IPS-NIHi7 (cell line): Measurements from ENCODE around the gene TNFSF10.

Experiments
- DNase-seq: peaks from one replicate; pipeline ENCODE4 v3.0.0; 2012; ENCODE audit warnings: mixed read lengths; ENCODE audit errors: extremely low spot score

Gene TNFSF10

GRCh38 chr3:172517859-172518466, 5.3 kb downstream of the TNFSF10 start:
- DNase-seq = no peak

DNA sequence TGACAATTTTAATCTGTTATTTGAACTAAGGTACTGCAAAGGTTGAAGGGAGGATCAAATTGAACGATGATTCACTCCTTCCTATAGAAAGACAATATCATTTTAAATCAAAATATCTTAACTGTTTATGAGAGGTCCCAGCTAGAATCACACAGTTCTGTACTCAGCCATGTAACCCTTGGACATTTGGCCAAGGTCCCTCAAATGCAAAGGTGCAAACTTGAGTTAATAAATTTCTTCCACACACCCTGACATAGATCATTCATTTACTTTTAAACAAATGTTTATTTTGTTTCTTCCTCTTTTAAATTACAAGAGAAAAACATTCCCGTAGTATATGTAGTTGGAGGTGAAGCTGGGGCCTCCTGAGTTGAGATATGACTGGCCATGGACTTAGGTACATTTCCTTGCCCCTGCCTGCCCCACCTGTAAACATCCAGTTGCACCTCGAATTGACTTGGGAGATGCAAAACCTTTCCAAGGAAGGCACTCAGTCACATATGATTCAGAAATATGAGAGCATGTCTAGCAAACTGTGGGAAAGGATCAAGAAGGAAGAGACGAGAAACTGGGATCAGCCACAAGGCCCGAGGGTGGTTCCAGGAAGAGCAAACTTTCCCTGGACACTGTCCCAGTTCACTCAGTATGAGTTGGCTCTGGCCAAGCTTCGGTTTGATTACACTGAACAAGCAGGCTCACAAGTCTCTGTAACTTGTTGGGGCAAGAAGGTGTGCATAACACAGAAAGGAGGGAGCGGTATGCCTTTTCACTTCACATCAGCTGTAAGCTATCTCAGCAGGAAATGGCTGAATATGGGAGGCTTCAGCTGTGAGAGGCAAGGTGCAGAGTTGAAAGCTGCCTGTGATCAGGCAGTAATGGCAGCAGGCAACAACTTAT, 6.7 kb downstream of the TNFSF10 start:
- no peak for DNase-seq

DNA sequence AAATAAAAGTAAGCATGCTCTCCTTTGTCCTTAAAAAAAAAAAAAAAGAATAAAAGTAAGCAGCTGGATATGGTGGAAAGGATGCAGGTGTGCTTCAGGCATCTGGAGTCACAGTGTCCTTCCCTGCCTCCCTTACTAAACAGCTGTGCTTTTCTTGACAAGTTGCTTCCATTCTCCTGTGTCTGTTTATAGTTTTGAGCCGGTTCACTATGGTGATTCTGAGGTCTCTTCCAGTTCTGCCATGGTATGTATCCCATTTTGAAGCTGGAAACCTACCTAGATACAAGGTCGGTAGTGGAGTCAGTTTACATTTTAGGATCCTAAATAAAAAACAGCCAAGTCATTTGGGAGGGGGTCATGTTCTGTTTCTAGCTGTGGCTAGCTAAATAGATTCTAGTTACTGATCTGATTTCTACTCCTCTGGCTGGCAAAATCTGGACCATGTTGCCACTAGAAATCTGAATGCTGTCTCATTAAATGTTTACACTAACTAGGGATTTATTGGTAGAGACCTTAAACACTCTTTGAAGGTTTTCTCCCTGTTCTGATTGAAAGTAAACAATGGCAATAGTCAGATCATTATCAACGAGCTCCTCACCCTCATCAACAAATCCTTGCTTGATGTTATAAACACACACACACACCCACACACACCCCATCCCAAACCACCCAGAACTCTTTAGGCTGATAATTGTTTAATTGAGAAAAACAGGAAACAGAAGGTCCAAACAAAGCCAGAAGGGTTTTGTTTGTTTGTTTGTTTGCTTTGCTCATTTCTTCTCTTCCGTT, 7.9 kb downstream of the TNFSF10 start:
- DNase-seq = no peak

DNA sequence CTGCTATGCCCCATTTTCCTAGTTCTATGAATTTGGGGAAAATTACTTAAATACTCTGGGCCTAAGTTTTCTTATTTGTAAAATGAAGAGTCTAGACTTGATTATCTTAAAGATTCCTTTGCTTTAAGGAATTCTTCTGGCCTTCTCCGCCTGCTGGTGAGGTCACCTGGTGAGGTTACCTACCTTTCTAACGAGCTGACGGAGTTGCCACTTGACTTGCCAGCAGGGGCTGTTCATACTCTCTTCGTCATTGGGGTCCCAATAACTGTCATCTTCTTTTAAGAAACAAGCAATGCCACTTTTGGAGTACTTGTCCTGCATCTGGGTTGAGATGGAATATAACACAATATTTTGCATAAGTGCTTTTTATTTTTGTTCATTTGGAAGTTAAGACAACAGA, 8.6 kb downstream of the TNFSF10 start:
- DNase-seq = no peak

DNA sequence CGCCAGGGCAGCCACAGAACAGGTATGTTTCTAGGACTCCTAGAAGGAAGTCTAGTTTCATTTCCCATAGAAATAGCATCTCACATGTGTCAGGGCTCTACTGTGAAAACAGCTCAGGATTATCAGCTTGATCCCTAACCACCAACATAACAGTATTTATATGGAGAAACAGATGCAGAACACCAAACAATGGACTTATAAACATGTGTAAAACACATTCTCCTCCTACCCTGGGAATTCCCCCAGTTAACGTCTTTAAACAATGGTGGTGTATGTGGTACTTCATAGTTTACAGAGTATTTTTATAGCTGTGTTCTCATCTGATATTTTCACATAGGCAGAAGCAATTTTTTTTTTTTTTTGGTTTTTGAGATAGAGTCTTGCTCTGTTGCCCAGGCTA, 9.7 kb downstream of the TNFSF10 start:
- DNase-seq = no peak

DNA sequence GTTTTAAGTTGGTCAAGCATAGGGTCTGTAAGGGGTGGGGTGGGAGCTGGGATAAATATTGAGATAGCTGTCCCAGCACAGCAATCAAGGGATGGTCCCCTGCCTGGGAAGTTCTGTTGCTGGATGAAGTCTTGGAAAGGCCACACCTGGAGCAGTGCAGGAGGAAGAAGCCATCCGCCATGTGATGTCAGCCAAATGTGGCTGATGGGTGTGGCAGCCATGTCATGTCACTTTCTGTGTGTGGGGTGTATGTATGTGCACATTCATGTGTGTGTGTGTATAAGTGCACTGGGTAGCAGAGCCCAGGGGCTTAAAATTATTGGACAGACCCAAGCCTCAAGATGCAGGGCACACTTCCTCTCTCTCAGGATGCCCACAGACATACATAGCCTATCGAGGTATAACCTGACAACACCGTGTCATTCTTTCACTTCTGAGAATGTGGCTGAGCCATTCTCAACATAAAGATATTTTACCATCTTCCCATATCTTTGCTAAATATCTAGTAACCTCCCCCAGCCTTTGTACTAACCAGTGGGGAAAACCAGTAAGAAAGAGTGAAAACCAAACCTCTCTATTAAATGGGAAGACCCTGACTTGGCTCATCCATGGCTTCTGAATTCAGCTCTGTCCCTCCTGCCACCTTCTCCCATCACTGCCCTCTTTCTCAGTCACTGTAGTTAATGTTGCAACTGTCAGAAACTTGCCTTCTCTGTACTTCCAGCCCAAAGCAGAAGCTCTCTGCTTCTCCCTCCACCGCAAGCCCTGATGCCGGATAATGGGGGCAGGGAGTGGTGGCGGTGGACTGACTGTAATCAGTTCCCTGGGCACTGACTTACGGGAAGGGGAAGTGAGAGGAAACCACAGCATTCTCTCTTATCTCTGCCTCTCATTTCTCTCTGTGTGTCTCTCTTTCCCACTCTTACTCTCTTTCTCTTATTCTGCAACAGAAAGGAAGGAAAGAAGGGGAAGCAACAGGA, 11.2 kb downstream of the TNFSF10 start:
- no peak for DNase-seq

DNA sequence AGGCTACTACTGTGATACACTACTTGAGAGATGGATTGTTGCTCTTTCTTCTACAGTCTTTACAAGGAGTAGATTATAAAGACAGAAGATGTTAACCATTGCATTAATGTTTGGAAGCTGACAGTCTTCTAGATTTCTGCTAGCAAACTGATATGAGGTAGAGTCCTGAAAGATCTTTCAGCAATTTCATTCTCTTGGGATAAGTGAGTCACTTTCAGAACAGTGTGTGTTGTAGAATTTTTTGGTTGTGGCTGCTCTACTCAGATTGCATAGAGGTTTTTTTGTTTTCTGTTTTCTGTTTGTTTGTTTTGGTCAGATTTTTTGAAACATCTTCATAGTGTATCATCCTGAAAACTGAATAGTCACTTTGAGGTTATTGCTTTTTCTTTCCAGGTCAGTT, 17.1 kb downstream of the TNFSF10 start:
- DNase-seq = no peak

- no peak for DNase-seq
Observed at GRCh38 chr3:172501540-172501939, 21.7 kb downstream of the TNFSF10 start.

DNA sequence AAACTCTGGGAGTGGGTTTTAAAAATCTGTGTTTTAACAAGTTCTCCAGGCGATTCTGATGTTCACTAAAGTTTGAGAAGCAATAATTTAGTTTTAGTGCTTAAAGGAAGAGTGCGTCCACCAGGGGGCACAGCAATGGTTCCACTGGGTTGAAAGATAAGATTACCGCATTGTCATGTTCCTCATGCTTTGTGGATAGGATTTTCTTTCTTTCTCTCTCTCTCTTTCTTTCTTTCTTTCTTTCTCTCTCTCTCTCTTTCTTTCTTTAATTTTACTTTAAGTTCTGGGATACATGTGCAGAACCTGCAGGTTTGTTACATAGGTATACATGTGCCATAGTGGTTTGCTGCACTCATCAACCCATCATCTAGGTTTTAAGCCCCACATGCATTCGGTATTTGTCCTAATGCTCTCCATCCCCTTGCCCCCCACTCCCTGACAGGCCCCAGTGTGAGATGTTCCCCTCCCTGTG, 33.0 kb downstream of the TNFSF10 start:
- peak; percentile 66 for DNase-seq

- DNase-seq = no peak
Observed at GRCh38 chr3:172478116-172478515, 45.1 kb downstream of the TNFSF10 start.

DNA sequence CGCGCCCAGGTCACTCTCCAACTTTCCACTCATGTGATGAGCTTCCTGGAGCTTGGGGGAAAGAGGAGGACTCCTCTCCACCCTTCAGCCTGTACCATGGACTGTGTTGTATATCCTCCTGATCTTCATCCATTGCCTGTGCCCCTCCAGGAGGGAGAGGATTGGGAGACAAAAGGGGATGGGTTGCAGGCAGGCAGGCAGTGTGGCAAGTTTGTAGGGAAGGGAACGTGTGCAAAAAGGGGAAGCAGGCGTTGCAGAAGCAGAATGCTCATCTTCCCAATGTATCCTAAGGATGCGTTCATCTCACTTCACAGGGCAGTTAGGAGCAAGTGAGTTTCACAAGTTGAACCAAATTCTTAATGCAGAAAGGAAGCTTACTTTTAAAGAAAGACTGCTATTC, 46.9 kb downstream of the TNFSF10 start:
- DNase-seq = no peak

DNA sequence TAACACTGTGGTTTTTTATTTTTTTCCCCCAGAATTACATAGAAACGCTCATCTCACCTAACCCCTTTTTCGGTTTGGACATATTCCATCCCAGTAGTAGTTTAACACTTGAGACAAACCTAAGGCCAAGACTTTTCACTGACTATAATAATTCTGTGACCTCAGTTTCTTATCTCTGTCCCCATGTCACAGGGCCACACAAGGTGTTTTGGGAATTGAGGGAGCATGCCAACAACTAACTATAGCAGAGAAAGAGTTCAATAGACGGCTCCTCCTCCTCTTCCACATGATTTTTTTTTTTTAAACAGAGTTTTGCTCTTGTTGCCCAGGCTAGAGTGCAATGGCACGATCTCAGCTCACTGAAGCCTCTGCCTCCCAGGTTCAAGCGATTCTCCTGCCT, 47.5 kb downstream of the TNFSF10 start:
- no peak for DNase-seq

DNA sequence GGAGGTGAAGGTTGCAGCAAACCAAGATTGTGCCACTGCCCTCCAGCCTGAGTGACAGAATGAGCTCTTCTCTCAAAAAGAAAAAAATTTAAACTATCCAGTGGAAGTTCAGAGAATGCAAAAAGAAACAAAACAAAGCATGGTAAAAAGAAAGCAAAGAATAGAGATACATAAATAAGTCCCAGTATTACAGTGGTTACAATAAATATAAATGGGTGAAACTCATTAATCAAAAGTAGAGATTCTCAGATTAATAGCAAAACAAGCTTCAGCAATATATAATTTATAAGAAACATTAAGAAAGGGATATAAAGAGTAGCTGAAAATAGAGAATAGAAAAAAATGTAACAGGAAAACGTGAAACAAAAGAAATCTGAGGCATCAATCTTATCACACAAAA, 51.3 kb downstream of the TNFSF10 start:
- no peak for DNase-seq

DNA sequence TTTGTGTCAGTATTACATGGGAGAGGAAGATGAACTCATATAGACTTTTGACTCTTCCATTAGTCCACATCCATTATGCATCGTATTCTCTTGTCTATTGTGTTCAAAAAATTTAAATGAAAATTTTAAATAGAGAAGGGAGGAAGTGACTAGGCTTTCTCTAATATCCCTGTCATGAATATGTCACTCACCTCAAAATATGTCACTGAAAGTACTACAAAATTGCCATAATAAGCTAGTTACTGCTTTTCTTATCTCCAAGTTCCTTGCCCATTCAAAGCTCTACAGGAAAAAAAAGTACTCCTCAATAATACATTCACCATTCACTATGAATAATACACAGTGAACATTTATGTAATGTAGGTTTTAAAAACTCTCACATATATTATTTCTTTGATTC, 52.6 kb downstream of the TNFSF10 start:
- DNase-seq = no peak

GRCh38 chr3:172467170-172467824, 55.9 kb downstream of the TNFSF10 start:
- DNase-seq = no peak

DNA sequence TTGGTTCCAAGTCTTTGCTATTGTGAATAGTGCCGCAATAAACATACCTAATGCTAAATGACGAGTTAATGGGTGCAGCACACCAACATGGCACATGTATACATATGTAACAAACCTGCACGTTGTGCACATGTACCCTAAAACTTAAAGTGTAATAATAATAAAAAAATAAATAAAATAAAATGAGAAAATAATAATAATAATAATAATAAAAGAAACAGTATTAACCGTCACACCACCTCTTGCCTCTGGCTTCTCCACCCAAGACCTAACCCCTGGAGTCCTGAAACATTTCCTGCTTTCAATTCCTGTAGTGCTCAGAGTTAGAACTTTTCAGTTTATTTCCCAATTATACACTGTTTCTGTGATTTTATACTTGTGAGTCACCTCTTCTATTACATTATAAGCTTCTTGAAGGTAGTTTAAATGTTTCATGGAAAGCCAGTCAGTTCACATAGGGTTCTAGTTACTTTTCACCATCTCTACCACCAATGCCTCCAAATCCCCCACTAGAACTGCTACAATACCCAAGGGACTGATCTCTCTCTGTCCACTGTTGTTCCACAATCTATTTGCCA, 56.6 kb downstream of the TNFSF10 start:
- no peak for DNase-seq

DNA sequence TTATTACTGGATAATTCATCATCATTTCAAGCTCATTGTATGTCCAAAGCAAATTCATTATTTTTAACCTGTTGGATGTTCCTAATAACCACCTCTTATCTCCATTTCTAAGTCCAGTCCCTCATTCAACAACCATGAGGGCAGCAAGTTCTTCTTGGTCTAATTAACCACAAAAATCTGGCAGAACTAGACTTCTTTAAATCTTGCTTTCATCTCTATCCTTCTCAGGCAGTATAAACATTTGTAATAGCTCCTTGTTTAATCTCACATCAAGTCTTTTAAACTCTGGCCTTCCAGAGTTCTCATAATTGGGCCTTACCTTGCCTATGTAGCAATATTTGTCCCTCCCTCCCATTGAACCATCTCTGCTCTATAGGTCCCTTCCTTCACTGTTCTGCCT, 57.9 kb downstream of the TNFSF10 start:
- DNase-seq = no peak

GRCh38 chr3:172464306-172464705, 58.9 kb downstream of the TNFSF10 start:
- DNase-seq = no peak

- DNase-seq = peak; percentile 62
Observed at GRCh38 chr3:172461530-172462138, 61.6 kb downstream of the TNFSF10 start.

GRCh38 chr3:172456404-172456803, 66.8 kb downstream of the TNFSF10 start:
- no peak for DNase-seq
